GM23248 (cell line): ENCODE data around the gene LIPT2.

Experiments
- EZH2 ChIP-seq: fragments of 200-600 bp; sonication (generic); IDR thresholded peaks from 2 replicates; pipeline ENCODE4 v1.6.1; 2018; ENCODE audit warnings: antibody characterized with exemption, mild to moderate bottlenecking; ENCODE audit not compliant: insufficient read depth, poor library complexity, severe bottlenecking
- EZH2phosphoT487 ChIP-seq: fragments of 200-600 bp; sonication (generic); IDR thresholded peaks from 2 replicates; pipeline ENCODE4 v1.6.1; 2018; ENCODE audit warnings: antibody characterized with exemption, moderate library complexity, mild to moderate bottlenecking, low read depth; ENCODE audit not compliant: insufficient read depth

DNA sequence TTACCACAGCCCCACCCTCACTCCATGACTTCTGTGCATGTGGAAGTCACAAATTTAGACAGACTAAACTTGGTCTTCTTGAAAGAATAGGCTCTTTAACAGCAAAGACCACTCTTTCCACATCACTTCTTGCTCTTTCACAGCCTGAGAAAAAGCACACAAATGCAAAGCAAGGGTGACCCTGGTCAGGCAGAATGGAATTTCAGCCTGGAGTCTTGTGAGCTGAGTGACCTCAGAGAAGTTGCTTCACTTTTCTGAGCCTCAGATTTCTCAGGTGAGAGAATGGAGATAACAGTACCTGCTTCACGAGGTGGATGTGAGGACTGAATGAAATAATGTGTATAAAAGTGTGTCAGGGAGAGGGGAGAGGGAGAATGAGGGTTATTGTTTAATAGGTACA, 26.8 kb upstream of the LIPT2 start:
- TF ChIP-seq EZH2phosphoT487 (no peak), EZH2 (no peak)
